Frontal cortex (tissue), 4 donors: Measurements from ENCODE around the gene GART. TPM values are rescaled to one million over a fixed set of nuclear protein-coding genes. Genes with fewer than 3 reads are reported as not detected.
A peak's percentile ranks its signal among the peaks of the same experiment; 100 is the strongest.
"Not testable (repeated sequence)": the region's sequence is repeated elsewhere in the genome, so short reads cannot be mapped to it uniquely, and the experiment has no call there.

Source experiments
- DNase-seq, 2 donors: peaks; one replicate each; pipeline ENCODE4 v3.0.0; 2012; ENCODE audit warnings: low spot score in 2 of 2
- FAIRE-seq: peaks from 2 replicates; lab custom pipeline; 2012; peaks lifted over from hg19 to GRCh38; lab: Jason Lieb, UNC
- total RNA-seq: library from RNA; depleted of rRNA; stranded (reverse); fragments of >200 nt; gene quantifications from one replicate; pipeline ENCODE4 v1.2.3, GENCODE V29; 2014
- donor health status: control.
- donor health status: control.
- donor health status: control.

The GART gene
- total RNA-seq, 1 donor from 2014 or later: 83.2 TPM

DNA sequence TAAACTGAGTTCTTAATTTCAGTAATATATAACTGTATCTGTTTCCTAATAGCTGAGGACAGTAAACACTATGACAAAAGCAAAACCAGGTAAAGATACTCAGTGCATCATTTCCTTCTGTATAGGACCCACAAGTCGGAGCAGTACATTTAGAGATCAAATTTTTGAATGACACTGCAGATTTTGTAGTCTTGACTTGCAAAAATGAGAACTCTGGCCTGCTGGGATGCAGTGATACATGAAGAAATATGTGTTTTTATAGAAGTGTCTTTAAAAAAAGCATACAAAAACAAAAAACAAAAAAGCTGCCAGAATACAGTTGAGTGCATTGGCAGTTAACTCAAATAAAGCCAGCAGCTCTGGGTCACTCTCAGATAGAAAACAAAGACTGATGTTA lies 19.0 kb downstream of the GART start:
- no peak for DNase-seq
- no peak for FAIRE-seq

GRCh38 chr21:33522297-33522952 lies 19.5 kb downstream of the GART start:
- FAIRE-seq: no peak
- no peak for DNase-seq

GRCh38 chr21:33518899-33519298 lies 23.0 kb downstream of the GART start:
- DNase-seq (no peak), FAIRE-seq (no peak)

DNA sequence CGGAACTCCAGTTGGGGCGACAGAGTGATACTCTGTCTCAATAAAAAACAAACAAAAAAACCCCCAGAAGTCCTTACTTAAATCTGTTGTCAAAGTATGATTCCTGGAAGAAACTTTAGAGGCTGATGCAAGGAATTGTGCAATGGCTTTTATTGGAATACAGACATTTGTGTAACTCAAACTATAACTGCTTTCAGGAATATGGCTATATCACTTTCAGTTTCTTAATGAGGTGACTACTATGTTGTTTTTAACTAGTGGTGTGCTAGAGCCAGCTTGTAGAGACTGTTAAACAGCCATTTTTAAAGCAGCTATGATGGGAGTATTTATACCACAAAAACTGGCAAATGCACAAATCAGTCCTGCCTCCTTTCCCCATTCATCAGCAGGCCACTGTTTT lies 27.7 kb downstream of the GART start:
- no peak for DNase-seq
- no peak for FAIRE-seq

GRCh38 chr21:33512481-33512880 lies 29.4 kb downstream of the GART start:
- DNase-seq: no peak
- no peak for FAIRE-seq

DNA sequence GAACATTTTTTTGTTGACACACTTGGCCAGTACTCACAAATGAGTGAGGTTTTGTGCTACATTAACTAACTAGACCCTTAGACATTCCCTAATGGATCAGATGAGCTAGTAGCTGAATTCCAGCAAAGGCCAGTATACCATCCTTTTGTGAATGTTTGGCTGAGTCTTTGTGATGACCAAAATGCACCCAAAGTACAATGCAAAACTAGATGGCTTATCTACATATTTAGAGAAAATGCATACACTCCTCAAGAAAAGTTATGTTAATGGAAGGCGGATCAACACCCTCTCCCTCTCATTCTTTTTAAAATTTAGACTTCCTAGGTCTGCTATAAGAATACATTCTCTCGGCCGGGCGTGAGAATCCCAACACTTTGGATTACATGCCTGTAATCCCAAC lies 30.3 kb downstream of the GART start:
- DNase-seq (no peak), FAIRE-seq (no peak)

DNA sequence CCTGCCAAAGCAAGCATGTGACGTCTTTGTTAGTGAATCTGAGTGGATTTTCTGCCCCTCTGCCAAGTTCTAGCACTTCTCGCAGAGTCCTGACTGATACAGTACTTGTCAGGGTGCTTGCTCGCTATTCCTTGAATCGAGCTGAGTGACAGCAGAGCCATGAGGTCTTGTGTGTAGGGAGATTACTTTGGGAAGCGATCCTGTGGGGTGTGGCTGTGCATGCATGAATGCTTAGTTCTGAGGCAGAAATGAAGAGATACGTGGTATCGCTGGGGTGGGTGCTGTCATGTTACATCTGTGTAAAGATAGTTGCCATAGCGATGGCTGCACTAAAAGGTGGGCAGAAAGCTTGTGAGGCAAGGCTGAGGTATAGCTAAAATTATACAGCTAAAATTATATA lies 31.1 kb downstream of the GART start:
- FAIRE-seq (no peak), DNase-seq (no peak)

DNA sequence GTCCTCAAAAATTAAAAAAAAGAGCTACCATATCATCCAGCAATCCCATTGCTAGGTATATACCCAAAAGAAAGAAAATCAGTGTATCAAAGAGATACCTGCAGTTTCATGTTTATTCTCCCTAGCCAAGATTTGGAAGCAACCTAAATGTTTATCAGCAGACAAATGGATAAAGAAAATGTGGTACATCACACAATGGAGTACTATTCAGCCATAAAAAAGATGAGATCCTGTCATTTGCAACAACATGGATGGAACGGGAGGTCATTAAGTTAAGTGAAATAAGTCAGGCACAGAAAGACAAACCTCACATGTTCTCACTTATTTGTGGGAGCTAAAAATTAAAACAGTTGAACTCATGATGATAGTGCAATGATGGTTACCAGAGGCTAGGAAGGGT lies 34.9 kb downstream of the GART start:
- FAIRE-seq, DNase-seq: not testable (repeated sequence)

- no peak for FAIRE-seq
- no peak for DNase-seq
Observed at GRCh38 chr21:33505833-33506232, 36.1 kb downstream of the GART start.

GRCh38 chr21:33496345-33496744 lies 45.6 kb downstream of the GART start:
- no peak for FAIRE-seq
- DNase-seq: no peak

DNA sequence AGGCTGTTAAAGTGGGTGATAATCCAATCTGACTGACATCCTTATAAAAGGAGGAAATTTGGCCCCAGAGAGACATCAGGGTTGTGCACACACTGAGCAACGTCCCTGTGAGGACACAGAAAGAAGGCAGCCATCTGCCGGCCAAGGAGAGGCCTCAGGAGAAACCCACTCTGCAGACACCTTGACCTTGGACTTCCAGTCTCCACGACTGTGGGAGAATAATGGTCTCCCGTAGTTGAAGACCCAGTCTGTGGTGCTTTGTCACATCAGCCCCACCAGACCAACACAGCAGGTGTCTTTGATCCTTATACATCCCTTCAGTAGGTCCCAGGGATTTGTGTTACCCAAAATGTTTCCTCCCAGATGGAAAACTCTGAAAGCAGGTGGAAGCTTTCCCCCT lies 46.2 kb downstream of the GART start:
- FAIRE-seq: no peak
- no peak for DNase-seq

GRCh38 chr21:33493756-33494155 lies 48.2 kb downstream of the GART start:
- FAIRE-seq: no peak

GRCh38 chr21:33492571-33492970 lies 49.3 kb downstream of the GART start:
- DNase-seq (no peak), FAIRE-seq (no peak)

More at GRCh38 chr21:33493756-33494155, 48.2 kb downstream of the GART start:
- DNase-seq: no peak

- peak; percentile 87 to 89 for DNase-seq
- no peak for FAIRE-seq
Observed at GRCh38 chr21:33491373-33492102, 50.4 kb downstream of the GART start, which contains the start of gene DNAJC28. Gene DNAJC28, minus strand, starts transcription at chr21:33491716. Its CDS starts 2,323 bp downstream, at chr21:33489393.

DNA sequence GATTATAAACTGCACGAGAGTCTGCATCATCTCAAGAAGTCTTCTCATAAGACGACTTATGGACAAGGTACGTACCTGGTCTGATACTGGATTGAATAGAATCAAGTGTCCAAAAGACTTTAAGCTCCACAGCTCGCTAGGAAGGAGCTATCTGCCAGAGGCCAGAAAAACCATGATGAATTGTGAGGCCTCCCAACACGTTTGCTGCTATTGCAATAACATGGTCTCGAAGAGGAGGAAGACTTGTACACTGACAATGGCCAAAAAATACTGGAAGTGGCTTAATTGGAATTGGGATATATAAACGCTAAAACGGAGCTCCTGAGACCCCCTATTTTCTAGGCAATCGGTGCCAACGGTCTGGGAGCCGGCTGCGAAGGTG lies 50.9 kb downstream of the GART start:
- DNase-seq: peak in 1 of 2 donors; percentile 14
- no peak for FAIRE-seq

DNA sequence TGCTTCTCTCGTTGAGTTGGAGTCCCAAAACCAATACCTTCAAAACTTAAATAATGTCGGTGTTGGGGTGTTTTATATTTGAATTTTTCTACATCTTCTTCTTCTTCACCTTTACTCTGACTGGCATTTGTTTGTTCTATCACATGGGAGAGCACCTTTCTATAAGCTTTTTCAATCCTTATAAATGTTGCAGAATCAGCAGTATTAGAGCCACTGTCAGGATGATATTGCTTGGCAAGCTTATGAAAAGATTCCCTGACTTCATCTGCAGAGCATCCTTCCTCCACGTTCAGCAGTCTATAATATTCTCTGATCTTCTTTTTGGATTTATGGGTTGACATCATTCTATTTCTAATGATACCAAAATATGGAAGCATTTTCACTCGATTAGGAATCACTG lies 53.0 kb downstream of the GART start:
- no peak for DNase-seq
- no peak for FAIRE-seq

GRCh38 chr21:33487996-33488395 lies 53.9 kb downstream of the GART start:
- FAIRE-seq (no peak), DNase-seq (no peak)

- no peak for FAIRE-seq
Observed at GRCh38 chr21:33481314-33481943, 60.5 kb downstream of the GART start.

DNA sequence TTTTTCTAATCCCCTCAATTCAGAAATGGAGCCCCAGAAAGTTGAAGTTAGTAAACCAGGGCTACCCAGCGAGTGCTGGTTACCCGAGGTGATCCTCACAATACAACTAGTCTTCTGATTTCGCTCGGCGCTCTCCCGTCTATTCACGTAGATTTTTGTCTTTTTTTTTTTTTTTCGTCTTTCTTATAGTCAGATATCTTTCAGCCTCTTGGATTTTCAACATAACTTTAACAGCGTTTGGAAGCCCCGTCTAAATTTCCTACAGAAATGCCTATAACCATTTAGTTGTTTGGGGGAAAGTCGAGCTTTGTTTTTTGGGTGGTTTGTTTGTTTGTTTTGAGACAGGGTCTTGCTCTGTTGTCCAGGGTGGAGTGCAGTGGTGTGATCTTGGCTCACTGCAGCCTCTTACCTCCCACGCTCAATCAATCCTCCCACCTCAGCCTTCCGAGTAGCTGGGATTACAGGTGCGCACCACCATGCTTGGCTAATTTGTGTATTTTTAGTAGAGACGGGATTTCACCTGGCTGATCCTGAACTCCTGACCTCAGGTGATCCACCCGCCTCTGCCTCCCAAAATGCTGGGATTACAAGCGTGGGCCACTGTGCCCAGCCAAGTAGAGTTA lies 61.3 kb downstream of the GART start:
- DNase-seq (no peak), FAIRE-seq (no peak)

More at GRCh38 chr21:33481314-33481943, 60.5 kb downstream of the GART start:
- no peak for DNase-seq

- no peak for FAIRE-seq
- DNase-seq: peak; percentile 95 to 98
Observed at GRCh38 chr21:33479679-33480480, 62.0 kb downstream of the GART start, which contains the start of gene TMEM50B. Gene TMEM50B, minus strand, starts transcription at chr21:33479974. Its CDS starts 11,089 bp downstream, at chr21:33468885.
